Right atrium auricular region (tissue), 2 donors: ENCODE measurements around the gene ADAM17. TPM values are rescaled to one million over a fixed set of nuclear protein-coding genes. Genes with fewer than 3 reads are reported as not detected.

Experiments
- DNase-seq: peaks from one replicate; pipeline ENCODE4 v3.0.0-alpha.2; 2019; ENCODE audit warnings: low spot score
- H3K27ac ChIP-seq, 2 donors: fragments of 200-600 bp; sonication (generic); 1 replicate in 1 of 2; 2 replicates in 1 of 2; pipeline ENCODE4 v1.5.1; 2016 to 2019
- H3K27me3 ChIP-seq, 2 donors: fragments of 200-600 bp; sonication (generic); one replicate each; pipeline versions ENCODE4 v1.5.1 to v1.6.0; 2017 to 2019
- H3K36me3 ChIP-seq: fragments of 200-600 bp; sonication (generic); one replicate; pipeline ENCODE4 v1.5.1; 2016
- H3K4me1 ChIP-seq, 2 donors: fragments of 200-600 bp; sonication (generic); one replicate each; pipeline versions ENCODE4 v1.5.1 to v1.6.0; 2017 to 2019
- H3K4me3 ChIP-seq, 2 donors: fragments of 200-600 bp; sonication (generic); 1 replicate in 1 of 2; 2 replicates in 1 of 2; pipeline ENCODE4 v1.5.1; 2017 to 2019; ENCODE audit warnings: mild to moderate bottlenecking in 1 of 2, moderate library complexity in 1 of 2
- H3K9me3 ChIP-seq, 2 donors: fragments of 200-600 bp; sonication (generic); one replicate each; pipeline ENCODE4 v1.5.1; 2019
- CTCF ChIP-seq, 2 donors: fragments of 200-600 bp; sonication (generic); IDR thresholded peaks; one replicate each; pipeline ENCODE4 v1.5.1; 2019; ENCODE audit warnings: antibody characterized with exemption in 2 of 2
- total RNA-seq, 2 donors: library from RNA; depleted of rRNA; stranded (reverse); fragments of >200 nt; gene quantifications; one replicate each; pipeline ENCODE4 v1.1.0, GENCODE V29; 2016

Gene ADAM17
- total RNA-seq, 2 donors from 2014 or later = 12.2 to 16.4 TPM

GRCh38 chr2:9573840-9574239 lies 18.2 kb upstream of the ADAM17 start:
- no peaks in the 10 kb centered on the region for H3K9me3 ChIP-seq
- H3K4me3 ChIP-seq = no peak overlapping the region
- peaks cover 0 to 22% of the 10 kb centered on the region in 2 donors for H3K4me1 ChIP-seq
- H3K36me3 ChIP-seq = no peaks in the 10 kb centered on the region
- H3K27me3 ChIP-seq = no peaks in the 10 kb centered on the region
- peak overlapping the region; percentile 54 to 70 for H3K27ac ChIP-seq
- TF ChIP-seq CTCF (IDR thresholded peaks at IDR 0.05) = no peak
- DNase-seq = no peak

- Histone ChIP-seq H3K4me3 (no peak overlapping the region), H3K27me3 (no peaks in the 10 kb centered on the region), H3K4me1 (peaks cover 0 to 16% of the 10 kb centered on the region in 2 donors), H3K9me3 (no peaks in the 10 kb centered on the region), H3K27ac (peak overlapping the region in 1 of 2 donors; percentile 70), H3K36me3 (no peaks in the 10 kb centered on the region)
- DNase-seq = no peak
- no peak for TF ChIP-seq CTCF (IDR thresholded peaks at IDR 0.05)
Observed at GRCh38 chr2:9573013-9573720, 17.5 kb upstream of the ADAM17 start.

- no peak overlapping the region for H3K27ac ChIP-seq
- TF ChIP-seq CTCF (IDR thresholded peaks at IDR 0.05) = no peak
- H3K4me1 ChIP-seq = peaks cover 0 to 12% of the 10 kb centered on the region in 2 donors
- DNase-seq = no peak
- no peak overlapping the region for H3K4me3 ChIP-seq
- H3K36me3 ChIP-seq = no peaks in the 10 kb centered on the region
- no peaks in the 10 kb centered on the region for H3K27me3 ChIP-seq
- no peaks in the 10 kb centered on the region for H3K9me3 ChIP-seq
Observed at GRCh38 chr2:9570182-9571060, 14.8 kb upstream of the ADAM17 start.

- DNase-seq = peak; percentile 90
- Histone ChIP-seq H3K36me3 (no peaks in the 10 kb centered on the region), H3K9me3 (no peaks in the 10 kb centered on the region), H3K4me3 (no peak overlapping the region), H3K27me3 (no peaks in the 10 kb centered on the region), H3K4me1 (peaks cover 0 to 5% of the 10 kb centered on the region in 2 donors), H3K27ac (peak overlapping the region; percentile 77)
- no peak for TF ChIP-seq CTCF (IDR thresholded peaks at IDR 0.05)
Observed at GRCh38 chr2:9565436-9566153, 10.0 kb upstream of the ADAM17 start.

GRCh38 chr2:9560628-9561027 lies 5.0 kb upstream of the ADAM17 start:
- H3K27ac ChIP-seq = no peak overlapping the region
- H3K4me1 ChIP-seq = peaks cover 0 to 13% of the 10 kb centered on the region in 2 donors
- H3K4me3 ChIP-seq = no peak overlapping the region

More at GRCh38 chr2:9560628-9561027, 5.0 kb upstream of the ADAM17 start:
- DNase-seq = no peak
- no peak for TF ChIP-seq CTCF (IDR thresholded peaks at IDR 0.05)
- no peaks in the 10 kb centered on the region for H3K36me3 ChIP-seq
- no peaks in the 10 kb centered on the region for H3K9me3 ChIP-seq
- H3K27me3 ChIP-seq = no peaks in the 10 kb centered on the region
